ENCODE results near the gene RAB1B.

RAB1B gene

DNA sequence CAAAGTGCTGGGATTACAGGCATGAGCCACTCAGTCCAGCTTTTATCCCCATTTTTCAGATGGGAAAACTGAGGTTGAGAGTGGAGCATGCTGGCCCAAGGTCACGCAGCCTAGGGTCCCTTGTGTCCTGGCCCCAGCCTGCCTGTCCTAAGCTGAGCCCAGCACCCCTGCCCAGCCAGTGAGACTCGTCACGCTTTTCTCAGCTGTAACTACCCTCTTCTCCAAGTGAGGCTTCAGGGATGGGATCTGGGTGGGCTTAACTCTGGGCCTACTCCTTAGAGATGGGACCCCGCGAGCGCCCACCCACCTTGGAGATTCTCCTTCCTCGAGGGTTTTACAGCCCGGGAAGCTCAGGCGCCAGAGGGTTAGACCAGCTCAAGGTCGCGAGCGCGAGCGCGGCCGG is 22.9 kb downstream of the RAB1B start:
- H3K27ac ChIP-seq = no peak overlapping the region
- TF ChIP-seq ZFX (IDR thresholded peaks at IDR 0.05) = no peak
- TF ChIP-seq, protein P1, sequence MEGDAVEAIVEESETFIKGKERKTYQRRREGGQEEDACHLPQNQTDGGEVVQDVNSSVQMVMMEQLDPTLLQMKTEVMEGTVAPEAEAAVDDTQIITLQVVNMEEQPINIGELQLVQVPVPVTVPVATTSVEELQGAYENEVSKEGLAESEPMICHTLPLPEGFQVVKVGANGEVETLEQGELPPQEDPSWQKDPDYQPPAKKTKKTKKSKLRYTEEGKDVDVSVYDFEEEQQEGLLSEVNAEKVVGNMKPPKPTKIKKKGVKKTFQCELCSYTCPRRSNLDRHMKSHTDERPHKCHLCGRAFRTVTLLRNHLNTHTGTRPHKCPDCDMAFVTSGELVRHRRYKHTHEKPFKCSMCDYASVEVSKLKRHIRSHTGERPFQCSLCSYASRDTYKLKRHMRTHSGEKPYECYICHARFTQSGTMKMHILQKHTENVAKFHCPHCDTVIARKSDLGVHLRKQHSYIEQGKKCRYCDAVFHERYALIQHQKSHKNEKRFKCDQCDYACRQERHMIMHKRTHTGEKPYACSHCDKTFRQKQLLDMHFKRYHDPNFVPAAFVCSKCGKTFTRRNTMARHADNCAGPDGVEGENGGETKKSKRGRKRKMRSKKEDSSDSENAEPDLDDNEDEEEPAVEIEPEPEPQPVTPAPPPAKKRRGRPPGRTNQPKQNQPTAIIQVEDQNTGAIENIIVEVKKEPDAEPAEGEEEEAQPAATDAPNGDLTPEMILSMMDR (conservative IDR thresholded peaks at IDR 0.05) = no peak

DNA sequence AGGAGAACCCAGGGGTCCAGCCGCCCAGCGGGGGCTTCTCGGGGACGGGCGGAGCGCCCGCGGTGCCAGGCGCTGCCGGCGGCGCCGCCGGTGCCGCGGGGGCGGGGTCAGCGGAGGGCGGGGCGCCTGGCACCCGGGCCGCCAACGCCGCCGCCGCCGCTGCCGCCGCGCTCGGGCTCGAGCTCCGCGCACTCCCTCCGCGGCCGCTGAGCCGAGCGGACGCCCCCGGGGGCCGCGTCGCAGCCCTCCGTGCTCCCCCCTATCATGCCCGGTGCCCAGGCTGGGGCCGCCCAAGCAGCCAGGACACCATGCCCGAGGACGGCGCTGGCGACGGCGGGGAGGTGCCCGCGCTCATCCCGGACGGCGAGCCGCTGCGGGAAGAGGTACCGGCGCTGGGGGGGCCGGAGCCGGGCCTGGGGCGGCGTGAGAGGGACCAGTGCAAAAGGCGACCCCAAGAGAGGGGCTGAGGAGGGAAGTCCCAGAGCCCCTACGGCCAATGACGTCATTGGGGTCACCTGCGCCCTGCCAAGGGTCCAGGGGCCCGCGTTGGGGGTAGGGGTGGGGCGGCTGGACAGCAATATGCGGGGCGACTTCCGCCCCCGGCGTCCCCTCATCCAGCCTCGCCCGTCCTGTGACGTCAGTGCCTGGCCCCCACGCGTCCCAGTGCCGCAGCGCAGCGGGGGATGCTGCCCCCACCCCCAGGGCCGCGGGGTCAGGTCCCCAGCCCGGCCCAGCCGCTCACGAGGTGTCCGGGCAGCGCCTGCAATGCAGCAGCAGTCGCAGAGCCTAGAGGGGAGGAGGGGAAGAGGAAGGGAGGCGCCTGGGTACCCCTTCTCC is 23.5 kb downstream of the RAB1B start, which contains the start of gene TMEM151A:
Gene TMEM151A (plus strand): TSS at position 189 of the 837 bp plus-strand sequence. CDS start 120 bp downstream, at position 309.
- TF ChIP-seq, protein P1 (conservative IDR thresholded peaks at IDR 0.05) = no peak
- TF ChIP-seq ZFX (IDR thresholded peaks at IDR 0.05) = no peak

DNA sequence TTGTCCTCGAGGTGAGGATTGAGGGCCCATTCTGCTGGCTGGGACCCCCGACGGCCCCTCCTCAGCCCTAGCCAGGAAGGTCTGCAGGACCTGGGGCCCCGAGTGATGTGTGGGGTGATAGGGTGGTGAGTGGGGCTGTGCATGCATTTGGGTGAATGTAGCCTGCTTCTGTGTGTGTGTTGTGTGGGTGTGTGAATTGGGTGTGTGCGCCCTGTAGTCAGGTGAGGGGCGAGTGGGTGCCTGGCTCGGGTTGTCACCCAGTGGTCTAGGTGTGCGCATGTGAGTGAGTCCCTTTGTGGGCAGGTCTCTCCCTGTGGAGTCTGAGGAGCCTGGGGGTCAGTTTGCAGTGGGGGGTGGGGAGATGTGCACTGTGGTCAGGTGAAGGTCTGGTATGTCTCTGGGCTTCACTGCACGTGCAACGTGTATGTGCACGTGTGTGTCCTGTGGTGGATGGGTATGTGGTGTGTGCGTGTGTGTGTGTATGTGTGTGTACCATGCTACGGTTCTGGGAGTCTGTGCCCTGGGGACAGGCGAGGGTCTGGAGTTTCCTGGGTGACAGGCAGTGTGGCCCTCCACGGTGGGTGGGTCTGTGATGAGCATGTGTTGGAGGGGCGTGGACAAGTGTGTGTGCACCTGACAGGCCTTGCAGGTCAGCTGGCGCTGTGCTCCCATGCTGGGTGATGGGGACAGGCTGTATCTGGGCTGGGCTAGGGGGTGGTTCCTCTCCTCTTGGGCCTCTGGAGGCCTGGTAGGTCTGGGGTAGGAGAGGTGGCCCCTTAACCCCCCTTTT is 24.3 kb downstream of the RAB1B start:
- no peak overlapping the region for H3K27ac ChIP-seq
- TF ChIP-seq ZFX (IDR thresholded peaks at IDR 0.05) = no peak
- TF ChIP-seq, protein P1 (conservative IDR thresholded peaks at IDR 0.05) = no peak

More for the DNA sequence above, 23.5 kb downstream of the RAB1B start, which contains the start of gene TMEM151A:
- no peak within 1 kb of the TSS for H3K27ac ChIP-seq

DNA sequence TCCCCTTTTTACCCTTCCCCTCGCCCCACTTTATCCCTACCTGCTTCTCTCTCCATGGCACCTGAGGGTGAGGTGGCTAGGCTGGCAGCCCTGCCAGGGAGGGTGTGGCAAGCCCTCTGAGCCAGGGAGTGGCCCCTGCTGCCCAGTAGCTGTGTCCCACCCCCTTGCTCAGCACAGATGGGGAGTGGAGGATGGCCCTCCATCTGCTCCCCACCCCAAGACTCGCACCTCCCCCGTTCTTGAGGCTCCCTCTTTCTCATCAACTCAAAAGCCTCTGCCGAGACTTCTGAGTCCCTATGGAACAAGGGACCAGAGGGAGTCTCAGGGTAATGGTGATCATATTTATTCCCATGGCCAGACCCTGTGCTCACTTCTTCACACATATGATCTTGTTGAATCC is 24.9 kb downstream of the RAB1B start:
- no peak overlapping the region for H3K27ac ChIP-seq
- TF ChIP-seq ZFX (IDR thresholded peaks at IDR 0.05) = no peak
- TF ChIP-seq, protein P1 (conservative IDR thresholded peaks at IDR 0.05) = no peak

DNA sequence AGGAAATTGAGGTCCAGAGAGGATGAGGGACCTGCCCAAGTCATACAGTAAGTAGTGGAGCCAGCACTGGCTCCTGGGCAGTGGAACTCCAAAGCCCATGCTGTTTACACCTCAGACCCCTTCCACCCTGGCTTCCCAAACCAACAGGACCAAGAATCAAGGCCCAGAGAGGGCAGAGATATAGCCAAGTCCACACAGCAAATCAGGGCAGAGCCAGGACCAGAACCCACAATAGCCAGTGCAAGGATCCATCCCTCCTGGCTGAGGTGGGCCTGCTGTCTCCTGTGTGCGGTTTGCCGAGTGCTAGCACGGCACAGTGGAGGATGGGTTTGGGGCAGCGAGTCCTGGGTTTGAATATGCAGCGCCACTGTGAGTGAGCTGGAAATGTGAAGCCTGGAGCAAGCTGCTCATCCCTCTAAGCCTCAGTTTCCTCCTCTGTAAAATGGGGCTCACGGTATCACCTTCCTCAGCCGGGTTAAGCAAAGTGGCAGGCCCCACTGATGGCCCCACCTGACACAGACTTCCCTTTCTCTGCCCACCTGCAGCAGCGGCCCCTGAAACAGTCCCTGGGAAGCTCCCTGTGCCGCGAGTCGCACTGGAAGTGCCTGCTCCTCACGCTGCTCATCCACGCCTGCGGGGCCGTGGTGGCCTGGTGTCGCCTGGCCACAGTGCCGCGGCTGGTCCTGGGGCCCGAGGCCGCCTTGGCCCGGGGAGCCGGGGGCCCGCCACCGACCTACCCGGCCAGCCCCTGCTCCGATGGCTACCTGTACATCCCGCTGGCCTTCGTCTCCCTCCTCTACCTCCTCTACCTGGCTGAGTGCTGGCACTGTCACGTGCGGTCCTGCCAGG is 25.6 kb downstream of the RAB1B start:
- no peak overlapping the region for H3K27ac ChIP-seq
- TF ChIP-seq, protein P1 (conservative IDR thresholded peaks at IDR 0.05) = no peak
- no peak for TF ChIP-seq ZFX (IDR thresholded peaks at IDR 0.05)

DNA sequence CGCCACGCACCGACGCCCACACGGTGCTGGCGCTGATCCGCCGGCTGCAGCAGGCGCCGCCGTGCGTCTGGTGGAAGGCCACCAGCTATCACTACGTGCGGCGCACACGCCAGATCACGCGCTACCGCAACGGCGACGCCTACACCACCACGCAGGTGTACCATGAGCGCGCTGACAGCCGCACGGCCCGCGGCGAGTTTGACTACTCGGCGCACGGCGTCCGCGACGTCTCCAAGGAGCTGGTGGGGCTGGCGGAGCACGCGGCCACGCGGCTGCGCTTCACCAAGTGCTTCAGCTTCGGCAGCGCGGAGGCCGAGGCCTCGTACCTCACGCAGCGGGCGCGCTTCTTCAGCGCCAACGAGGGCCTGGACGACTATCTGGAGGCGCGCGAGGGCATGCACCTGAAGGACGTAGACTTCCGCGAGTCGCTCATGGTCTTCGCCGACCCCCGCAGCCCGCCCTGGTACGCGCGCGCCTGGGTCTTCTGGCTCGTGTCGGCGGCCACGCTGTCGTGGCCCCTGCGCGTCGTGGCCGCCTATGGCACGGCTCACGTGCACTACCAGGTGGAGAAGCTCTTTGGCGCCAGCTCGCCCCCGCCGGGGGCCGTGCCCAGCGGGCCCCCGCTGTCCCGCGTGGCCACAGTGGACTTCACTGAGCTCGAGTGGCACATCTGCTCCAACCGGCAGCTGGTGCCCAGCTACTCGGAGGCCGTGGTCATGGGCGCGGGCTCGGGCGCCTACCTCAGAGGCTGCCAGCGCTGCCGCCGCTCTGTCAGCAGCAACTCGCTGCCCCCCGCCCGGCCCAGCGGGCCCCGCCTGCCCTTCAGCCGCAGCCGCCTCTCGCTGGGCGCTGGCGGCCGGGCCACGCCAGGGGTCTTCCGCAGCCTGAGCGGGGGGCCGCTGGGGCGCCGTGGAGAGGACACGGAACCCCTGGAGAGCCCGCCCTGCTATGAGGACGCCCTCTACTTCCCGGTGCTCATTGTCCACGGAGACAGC is 26.5 kb downstream of the RAB1B start:
- TF ChIP-seq ZFX (IDR thresholded peaks at IDR 0.05) = no peak
- TF ChIP-seq, protein P1 (conservative IDR thresholded peaks at IDR 0.05) = no peak
- no peak overlapping the region for H3K27ac ChIP-seq
